ENCODE data around the gene ZSWIM1. TPM values are rescaled to one million over a fixed set of nuclear protein-coding genes. Genes with fewer than 3 reads are reported as not detected.

The ZSWIM1 gene
- total and polyA plus RNA-seq, 2 of the 8 experiments (the other 6 are each of a cell fraction or from before 2014, with no cell fraction given) = 14.1 to 15.6 TPM

- peak; percentile 61 for TF ChIP-seq SAP30 (IDR thresholded peaks at IDR 0.05; ENCODE audit: insufficient read depth, insufficient replicate concordance, low read length)
- no peak for TF ChIP-seq NRF1 (IDR thresholded peaks at IDR 0.05; ENCODE audit: low read depth, low read length)
- TF ChIP-seq MAX (IDR thresholded peaks at IDR 0.05) = no peak
- no peak for TF ChIP-seq SUZ12 (IDR thresholded peaks at IDR 0.05; ENCODE audit: low read length)
- peak; percentile 93 for TF ChIP-seq TAF1 (IDR thresholded peaks at IDR 0.05; ENCODE audit: low read depth, low read length)
- TF ChIP-seq RXRA (IDR thresholded peaks at IDR 0.05; ENCODE audit: insufficient read depth, low read depth, low read length) = no peak
- no peak for TF ChIP-seq GABPA (IDR thresholded peaks at IDR 0.05; ENCODE audit: borderline replicate concordance, insufficient read depth, low read length)
- no peak for TF ChIP-seq ASH2L (IDR thresholded peaks at IDR 0.05; ENCODE audit: low read length)
- TF ChIP-seq HDAC2 (IDR thresholded peaks at IDR 0.05; ENCODE audit: borderline replicate concordance in 1 of 2, low read depth in 2 of 2, low read length in 2 of 2) = peak in 1 of 2 experiments; percentile 69; a peak in 1 of 4 replicates
- peak; percentile 99 for TF ChIP-seq SP1 (IDR thresholded peaks at IDR 0.05; ENCODE audit: low read depth, low read length)
- TF ChIP-seq TAF7 (optimal IDR thresholded peaks at IDR 0.05; ENCODE audit: borderline replicate concordance, low read depth, low read length) = no peak
- TF ChIP-seq RFX5 (IDR thresholded peaks at IDR 0.05; ENCODE audit: borderline replicate concordance, low read depth, low read length) = peak; percentile 61; the same call in 1 of the 2 replicates
- no peak for TF ChIP-seq CHD1 (IDR thresholded peaks at IDR 0.05; ENCODE audit: low read depth, low read length)
- peak; percentile 80 for TF ChIP-seq TBP (IDR thresholded peaks at IDR 0.05; ENCODE audit: low read depth, low read length)
- TF ChIP-seq CBX8 (IDR thresholded peaks at IDR 0.05; ENCODE audit: borderline replicate concordance, low read depth, low read length) = no peak
- no peak for TF ChIP-seq EGR1 (IDR thresholded peaks at IDR 0.05; ENCODE audit: borderline replicate concordance, low read depth, low read length)
- peak; percentile 96 for TF ChIP-seq CHD2 (IDR thresholded peaks at IDR 0.05; ENCODE audit: low read length)
Observed at GRCh38 chr20:45880988-45881788, at the start of gene ZSWIM1 (continued).

Data from H1 (cell line).